Measurements from ENCODE around the gene STK32B. TPM values are rescaled to one million over a fixed set of nuclear protein-coding genes. Genes with fewer than 3 reads are reported as not detected.

Gene STK32B
- total and polyA plus RNA-seq, 9 of the 15 experiments (the other 6 are each of a cell fraction or from before 2014, with no cell fraction given): 0.03 to 0.20 (median 0.07) TPM; not detected in 2

GRCh38 chr4:5043579-5043978 lies 7.7 kb upstream of the STK32B start:
- intact Hi-C loops (cut with micrococcal nuclease): no loop called here
- 0 out of 4 replicates have a peak, but pooled peaks of 1 of the 2 experiments have one; percentile 14 for TF ChIP-seq SIX5 (IDR thresholded peaks at IDR 0.05; ENCODE audit: borderline replicate concordance in 1 of 2, insufficient read depth in 1 of 2, low read depth in 1 of 2, low read length in 2 of 2)
- TF ChIP-seq ZNF699 (CRISPR knock-in tag; IDR thresholded peaks at IDR 0.05; ENCODE audit: insufficient replicate concordance): no peak
- TF ChIP-seq HCFC1 (IDR thresholded peaks at IDR 0.05; ENCODE audit: low read depth, low read length): peak; percentile 55
- Histone ChIP-seq H3K9me3 (replicated peaks; ENCODE audit: control insufficient read depth, insufficient read depth, low read depth, low read length) (no peaks in the 10 kb centered on the region), H3K9ac (ENCODE audit: insufficient read depth in 1 of 2, low read depth in 2 of 2, low read length in 2 of 2) (no peak overlapping the region), H3K4me1 (replicated peaks in 1 of 2; ENCODE audit: control insufficient read depth in 2 of 2, insufficient read depth in 2 of 2, low read length in 2 of 2) (peaks cover 10 to 27% of the 10 kb centered on the region in 2 experiments; a peak in 4 of 5 replicates), H3K36me3 (ENCODE audit: control insufficient read depth, insufficient read depth, low read length) (no peaks in the 10 kb centered on the region), H3K27me3 (ENCODE audit: control insufficient read depth in 2 of 2, insufficient read depth in 2 of 2, low read length in 2 of 2) (no peaks in the 10 kb centered on the region), H4K20me1 (replicated peaks; ENCODE audit: control insufficient read depth, insufficient read depth, low read length) (no peaks in the 10 kb centered on the region), H3K79me2 (ENCODE audit: control insufficient read depth, insufficient read depth, low read length) (no peaks in the 10 kb centered on the region), H3K27ac (ENCODE audit: extremely low read depth, low read depth, low read length) (no peak overlapping the region), H2AFZ (ENCODE audit: low read depth, low read length) (peak overlapping the region; percentile 37), H3K9me1 (ENCODE audit: control insufficient read depth, insufficient read depth, low read length) (no peaks in the 10 kb centered on the region), H3K4me2 (ENCODE audit: insufficient read depth, low read length) (peak overlapping the region; percentile 37), H3K4me3 (no peak overlapping the region)
- in situ Hi-C loops (cut with MboI): no loop called here
- ChIA-PET CTCF (ENCODE audit: low intra/inter-chr PET ratio) (no interaction called here), POLR2A (interaction anchor here (1.7 kb wide), 1 partner anchor 9 kb away, joined by 4 read pairs; no protein-coding TSS in a partner anchor)
- no peak for DNase-seq (ENCODE audit: extremely low read depth in 1 of 4, low spot score in 3 of 4)
- 45% methylated on average over 5 of the region's 6 CpGs for WGBS (ENCODE audit: insufficient coverage, low coverage, missing lambda C conversion rate)
- no peak for FAIRE-seq
- BruUV-seq (replicated peaks): no TSS peak
- peak; percentile 54 for ATAC-seq

GRCh38 chr4:5044341-5044740 lies 6.9 kb upstream of the STK32B start:
- FAIRE-seq: no peak
- Histone ChIP-seq H3K27ac (ENCODE audit: extremely low read depth, low read depth, low read length) (no peak overlapping the region), H3K9ac (ENCODE audit: insufficient read depth in 1 of 2, low read depth in 2 of 2, low read length in 2 of 2) (no peak overlapping the region), H3K4me1 (replicated peaks in 1 of 2; ENCODE audit: control insufficient read depth in 2 of 2, insufficient read depth in 2 of 2, low read length in 2 of 2) (peaks cover 10 to 24% of the 10 kb centered on the region in 2 experiments; a peak in 4 of 5 replicates), H4K20me1 (replicated peaks; ENCODE audit: control insufficient read depth, insufficient read depth, low read length) (no peaks in the 10 kb centered on the region), H3K4me3 (no peak overlapping the region), H3K79me2 (ENCODE audit: control insufficient read depth, insufficient read depth, low read length) (no peaks in the 10 kb centered on the region), H3K27me3 (ENCODE audit: control insufficient read depth in 2 of 2, insufficient read depth in 2 of 2, low read length in 2 of 2) (no peaks in the 10 kb centered on the region), H3K9me3 (replicated peaks; ENCODE audit: control insufficient read depth, insufficient read depth, low read depth, low read length) (no peaks in the 10 kb centered on the region), H2AFZ (ENCODE audit: low read depth, low read length) (no peak overlapping the region), H3K4me2 (ENCODE audit: insufficient read depth, low read length) (no peak overlapping the region), H3K9me1 (ENCODE audit: control insufficient read depth, insufficient read depth, low read length) (no peaks in the 10 kb centered on the region), H3K36me3 (ENCODE audit: control insufficient read depth, insufficient read depth, low read length) (no peaks in the 10 kb centered on the region)
- POLR2A ChIA-PET: no interaction called here
- DNase-seq (ENCODE audit: extremely low read depth in 1 of 4, low spot score in 3 of 4): no peak
- in situ Hi-C loops (cut with MboI): no loop called here
- 29% methylated on average over 3 of the region's 3 CpGs for WGBS (ENCODE audit: insufficient coverage, low coverage, missing lambda C conversion rate)
- CTCF ChIA-PET (ENCODE audit: low intra/inter-chr PET ratio): no interaction called here
- ATAC-seq: no peak
- intact Hi-C loops (cut with micrococcal nuclease): no loop called here
- BruUV-seq (replicated peaks): no TSS peak
- no peak for TF ChIP-seq SNRNP70 (optimal IDR thresholded peaks at IDR 0.05; ENCODE audit: low read depth, low read length)
- TF ChIP-seq, protein P1, sequence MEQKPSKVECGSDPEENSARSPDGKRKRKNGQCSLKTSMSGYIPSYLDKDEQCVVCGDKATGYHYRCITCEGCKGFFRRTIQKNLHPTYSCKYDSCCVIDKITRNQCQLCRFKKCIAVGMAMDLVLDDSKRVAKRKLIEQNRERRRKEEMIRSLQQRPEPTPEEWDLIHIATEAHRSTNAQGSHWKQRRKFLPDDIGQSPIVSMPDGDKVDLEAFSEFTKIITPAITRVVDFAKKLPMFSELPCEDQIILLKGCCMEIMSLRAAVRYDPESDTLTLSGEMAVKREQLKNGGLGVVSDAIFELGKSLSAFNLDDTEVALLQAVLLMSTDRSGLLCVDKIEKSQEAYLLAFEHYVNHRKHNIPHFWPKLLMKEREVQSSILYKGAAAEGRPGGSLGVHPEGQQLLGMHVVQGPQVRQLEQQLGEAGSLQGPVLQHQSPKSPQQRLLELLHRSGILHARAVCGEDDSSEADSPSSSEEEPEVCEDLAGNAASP (IDR thresholded peaks at IDR 0.05): no peak
- no peak for TF ChIP-seq ELF2 (CRISPR knock-in tag; IDR thresholded peaks at IDR 0.05)
- no peak for TF ChIP-seq FOXJ3 (CRISPR knock-in tag; IDR thresholded peaks at IDR 0.05)
